Breast epithelium (tissue), 3 donors: ENCODE results near the gene CLDN20.

Experiments used
- POLR2AphosphoS5 ChIP-seq, 3 donors: sonication (generic); formaldehyde crosslinking; IDR thresholded peaks; one replicate each; pipeline ENCODE4 v1.6.1; 2017; ENCODE audit warnings: antibody characterized with exemption in 3 of 3
- TF ChIP-seq, protein P1 (sequence below), 3 donors: fragments of 450-650 bp; IDR thresholded peaks; one replicate each; pipeline ENCODE4 v1.5.1; 2016 to 2017; ENCODE audit warnings: antibody characterized with exemption in 3 of 3, mild to moderate bottlenecking in 3 of 3, moderate library complexity in 3 of 3

DNA sequence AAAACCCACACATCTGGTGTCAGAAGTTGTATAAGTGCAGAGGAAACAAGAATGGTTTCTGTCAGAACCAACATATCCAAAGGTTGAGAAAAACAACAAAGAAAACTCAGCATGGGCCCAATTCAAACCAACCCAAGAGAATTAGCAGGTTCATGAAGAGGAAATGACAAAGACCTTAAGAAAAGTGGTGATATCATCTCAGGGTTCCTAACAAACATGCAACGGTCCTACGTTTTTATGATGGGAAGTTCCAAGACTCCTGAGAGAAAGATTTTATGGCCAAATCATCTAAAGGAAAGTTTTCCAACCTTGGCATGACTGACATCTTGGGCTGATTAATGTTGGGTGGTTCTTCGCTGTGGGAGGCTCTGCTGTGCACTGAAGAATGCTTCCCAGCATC lies 27.5 kb downstream of the CLDN20 start:
- TF ChIP-seq POLR2AphosphoS5 (IDR thresholded peaks at IDR 0.05) = no peak
- TF ChIP-seq, protein P1, sequence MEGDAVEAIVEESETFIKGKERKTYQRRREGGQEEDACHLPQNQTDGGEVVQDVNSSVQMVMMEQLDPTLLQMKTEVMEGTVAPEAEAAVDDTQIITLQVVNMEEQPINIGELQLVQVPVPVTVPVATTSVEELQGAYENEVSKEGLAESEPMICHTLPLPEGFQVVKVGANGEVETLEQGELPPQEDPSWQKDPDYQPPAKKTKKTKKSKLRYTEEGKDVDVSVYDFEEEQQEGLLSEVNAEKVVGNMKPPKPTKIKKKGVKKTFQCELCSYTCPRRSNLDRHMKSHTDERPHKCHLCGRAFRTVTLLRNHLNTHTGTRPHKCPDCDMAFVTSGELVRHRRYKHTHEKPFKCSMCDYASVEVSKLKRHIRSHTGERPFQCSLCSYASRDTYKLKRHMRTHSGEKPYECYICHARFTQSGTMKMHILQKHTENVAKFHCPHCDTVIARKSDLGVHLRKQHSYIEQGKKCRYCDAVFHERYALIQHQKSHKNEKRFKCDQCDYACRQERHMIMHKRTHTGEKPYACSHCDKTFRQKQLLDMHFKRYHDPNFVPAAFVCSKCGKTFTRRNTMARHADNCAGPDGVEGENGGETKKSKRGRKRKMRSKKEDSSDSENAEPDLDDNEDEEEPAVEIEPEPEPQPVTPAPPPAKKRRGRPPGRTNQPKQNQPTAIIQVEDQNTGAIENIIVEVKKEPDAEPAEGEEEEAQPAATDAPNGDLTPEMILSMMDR (IDR thresholded peaks at IDR 0.05) = no peak
